ENCODE results near the gene IGF2R.

Gene IGF2R

DNA sequence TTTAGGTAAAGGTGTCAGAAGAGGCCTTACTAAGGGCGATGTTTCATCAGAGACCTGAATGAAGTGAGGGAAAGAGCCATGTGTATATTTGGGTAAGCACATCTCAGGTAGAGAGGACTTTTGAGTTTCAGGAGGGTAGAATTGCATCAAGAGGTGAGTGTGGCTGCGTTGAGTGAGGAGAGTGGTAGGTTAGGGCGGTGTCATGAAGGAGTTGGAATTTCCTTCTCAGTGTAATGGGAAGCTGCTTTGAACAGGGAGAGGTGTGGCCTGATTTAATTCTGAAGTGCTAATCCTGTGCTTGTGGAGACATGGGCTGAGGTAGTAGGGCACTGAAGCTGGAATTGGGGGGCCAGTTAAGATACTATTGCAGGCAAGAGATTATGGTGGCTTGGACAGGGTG lies 53.9 kb downstream of the IGF2R start:
- H3K4me3 ChIP-seq (ENCODE audit: control insufficient read depth, low read depth, low read length): no peak overlapping the region
- TF ChIP-seq, protein P1, sequence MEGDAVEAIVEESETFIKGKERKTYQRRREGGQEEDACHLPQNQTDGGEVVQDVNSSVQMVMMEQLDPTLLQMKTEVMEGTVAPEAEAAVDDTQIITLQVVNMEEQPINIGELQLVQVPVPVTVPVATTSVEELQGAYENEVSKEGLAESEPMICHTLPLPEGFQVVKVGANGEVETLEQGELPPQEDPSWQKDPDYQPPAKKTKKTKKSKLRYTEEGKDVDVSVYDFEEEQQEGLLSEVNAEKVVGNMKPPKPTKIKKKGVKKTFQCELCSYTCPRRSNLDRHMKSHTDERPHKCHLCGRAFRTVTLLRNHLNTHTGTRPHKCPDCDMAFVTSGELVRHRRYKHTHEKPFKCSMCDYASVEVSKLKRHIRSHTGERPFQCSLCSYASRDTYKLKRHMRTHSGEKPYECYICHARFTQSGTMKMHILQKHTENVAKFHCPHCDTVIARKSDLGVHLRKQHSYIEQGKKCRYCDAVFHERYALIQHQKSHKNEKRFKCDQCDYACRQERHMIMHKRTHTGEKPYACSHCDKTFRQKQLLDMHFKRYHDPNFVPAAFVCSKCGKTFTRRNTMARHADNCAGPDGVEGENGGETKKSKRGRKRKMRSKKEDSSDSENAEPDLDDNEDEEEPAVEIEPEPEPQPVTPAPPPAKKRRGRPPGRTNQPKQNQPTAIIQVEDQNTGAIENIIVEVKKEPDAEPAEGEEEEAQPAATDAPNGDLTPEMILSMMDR (conservative IDR thresholded peaks at IDR 0.05; ENCODE audit: control insufficient read depth, insufficient read depth, low read depth, low read length): no peak
- DNase-seq (ENCODE audit: low read depth): no peak

DNA sequence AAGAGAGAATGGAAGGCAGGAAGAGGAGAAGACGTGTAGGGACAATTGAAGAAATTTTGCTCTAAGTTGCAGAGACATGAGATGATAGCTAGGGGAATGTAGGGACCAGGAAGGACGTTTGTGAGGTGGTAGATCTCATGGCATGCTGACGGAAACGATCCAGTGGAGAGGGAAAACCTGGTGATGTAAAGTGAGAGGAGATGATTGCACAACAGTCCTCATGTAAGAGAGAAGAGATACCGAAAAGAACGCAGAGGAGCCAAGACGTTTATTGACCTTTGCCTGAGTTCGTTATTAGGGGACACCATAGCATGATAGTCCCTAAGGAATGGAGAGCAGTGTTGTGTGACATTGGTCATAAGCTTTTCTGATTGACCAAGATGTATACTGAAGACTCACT lies 55.3 kb downstream of the IGF2R start:
- DNase-seq (ENCODE audit: low read depth): no peak
- TF ChIP-seq, protein P1 (conservative IDR thresholded peaks at IDR 0.05; ENCODE audit: control insufficient read depth, insufficient read depth, low read depth, low read length): no peak
- no peak overlapping the region for H3K4me3 ChIP-seq (ENCODE audit: control insufficient read depth, low read depth, low read length)

DNA sequence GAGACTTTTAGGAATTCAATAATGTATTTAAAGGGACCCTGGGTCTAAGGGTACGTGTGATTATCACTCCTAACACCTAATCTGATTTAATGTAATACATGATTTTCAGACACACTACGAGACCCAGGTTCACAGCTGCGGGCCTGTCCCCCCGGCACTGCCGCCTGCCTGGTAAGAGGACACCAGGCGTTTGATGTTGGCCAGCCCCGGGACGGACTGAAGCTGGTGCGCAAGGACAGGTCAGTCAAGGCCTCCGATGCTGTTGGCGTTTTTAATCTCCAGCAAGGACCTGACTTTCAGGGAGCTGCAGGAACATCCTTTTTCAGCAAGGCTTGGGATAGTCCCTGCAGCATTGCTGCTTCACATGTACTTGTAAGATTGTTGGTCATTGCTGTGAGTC lies 58.2 kb downstream of the IGF2R start:
- DNase-seq (ENCODE audit: low read depth): no peak
- H3K4me3 ChIP-seq (ENCODE audit: control insufficient read depth, low read depth, low read length): no peak overlapping the region
- TF ChIP-seq, protein P1 (conservative IDR thresholded peaks at IDR 0.05; ENCODE audit: control insufficient read depth, insufficient read depth, low read depth, low read length): no peak

DNA sequence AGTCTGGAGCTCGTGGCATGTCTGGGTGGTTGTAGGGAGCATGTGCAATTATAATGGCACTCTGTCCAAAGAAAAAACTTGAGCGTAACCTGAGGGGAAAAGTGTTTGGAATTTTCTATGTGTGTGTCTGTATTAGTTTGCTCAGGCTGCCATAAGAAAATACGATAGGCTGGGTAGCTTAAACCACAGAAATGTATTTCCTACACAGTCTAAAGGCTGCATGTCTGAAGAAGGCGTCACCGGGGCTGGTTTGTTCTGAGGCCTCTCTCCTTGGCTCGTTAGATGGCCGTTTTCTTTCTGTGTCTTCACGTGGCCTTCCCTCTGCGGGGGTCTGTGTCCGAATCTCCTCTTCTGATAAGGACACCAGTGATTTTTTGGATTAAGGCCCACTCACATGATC lies 59.0 kb downstream of the IGF2R start:
- TF ChIP-seq, protein P1 (conservative IDR thresholded peaks at IDR 0.05; ENCODE audit: control insufficient read depth, insufficient read depth, low read depth, low read length): no peak
- no peak overlapping the region for H3K4me3 ChIP-seq (ENCODE audit: control insufficient read depth, low read depth, low read length)
- no peak for DNase-seq (ENCODE audit: low read depth)

DNA sequence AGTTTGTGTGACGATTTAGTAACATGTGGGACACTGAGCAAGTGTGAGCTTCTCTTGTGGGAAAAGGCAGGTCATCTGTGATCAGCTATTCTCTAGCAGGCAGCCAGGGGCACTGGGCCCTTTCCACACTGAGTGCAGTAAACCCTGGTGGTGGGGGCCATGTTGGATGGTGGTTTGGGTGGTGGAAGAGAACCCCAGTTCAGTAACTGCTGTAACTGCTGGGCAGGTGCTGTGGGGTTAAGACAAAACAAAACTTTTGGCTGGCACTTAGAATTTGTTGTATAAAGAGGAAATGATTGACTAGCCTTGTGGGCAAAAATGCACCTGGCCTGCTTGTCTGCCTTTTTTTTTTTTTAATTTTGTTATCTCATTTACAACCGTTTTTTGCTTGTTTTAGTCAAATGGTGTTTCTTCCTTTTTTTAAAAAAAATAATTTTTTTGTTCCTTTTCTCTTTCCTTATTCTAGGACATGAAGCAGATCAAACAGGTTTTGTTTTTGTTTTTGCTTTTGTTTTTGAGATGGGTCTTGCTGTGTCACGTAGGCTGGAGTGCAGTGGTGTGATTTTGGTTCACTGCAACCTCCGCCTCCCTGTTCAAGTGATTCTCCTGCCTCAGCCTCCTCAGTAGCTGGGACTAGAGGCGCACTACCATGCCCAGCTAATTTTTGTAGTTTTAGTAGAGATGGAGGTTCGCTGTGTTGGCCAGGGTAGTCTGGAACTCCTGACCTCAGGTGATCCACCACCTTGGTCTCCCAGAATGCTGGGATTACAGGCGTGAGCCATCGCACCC lies 59.8 kb downstream of the IGF2R start:
- DNase-seq (ENCODE audit: low read depth): no peak
- TF ChIP-seq, protein P1 (conservative IDR thresholded peaks at IDR 0.05; ENCODE audit: control insufficient read depth, insufficient read depth, low read depth, low read length): no peak
- H3K4me3 ChIP-seq (ENCODE audit: control insufficient read depth, low read depth, low read length): no peak overlapping the region

DNA sequence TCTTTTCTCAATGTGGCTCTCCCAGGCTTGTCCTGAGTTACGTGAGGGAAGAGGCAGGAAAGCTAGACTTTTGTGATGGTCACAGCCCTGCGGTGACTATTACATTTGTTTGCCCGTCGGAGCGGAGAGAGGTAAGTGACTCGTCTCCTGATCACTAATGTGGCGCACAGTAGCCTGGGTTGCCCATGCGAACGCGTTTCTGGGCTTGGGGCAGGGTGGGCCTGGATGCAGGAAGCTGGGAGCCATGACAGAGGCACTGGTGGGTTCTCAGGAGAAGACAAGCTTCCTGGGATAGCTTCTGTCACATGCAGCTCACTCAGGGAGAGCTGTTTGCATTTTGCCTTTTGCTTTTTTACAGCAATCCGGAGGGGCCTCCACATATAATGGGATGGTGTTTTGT lies 60.6 kb downstream of the IGF2R start:
- no peak for DNase-seq (ENCODE audit: low read depth)
- TF ChIP-seq, protein P1 (conservative IDR thresholded peaks at IDR 0.05; ENCODE audit: control insufficient read depth, insufficient read depth, low read depth, low read length): no peak
- H3K4me3 ChIP-seq (ENCODE audit: control insufficient read depth, low read depth, low read length): no peak overlapping the region
